Common myeloid progenitor, CD34-positive (primary cell): ENCODE results near the gene PKD2.
"Not testable (repeated sequence)": the region's sequence is repeated elsewhere in the genome, so short reads cannot be mapped to it uniquely, and the experiment has no call there.

Source experiments
- CTCF ChIA-PET: fragments of 350-600 bp; sonication (Branson Sonifier 250); formaldehyde crosslinking; loops from one replicate; lab custom pipeline; 2021; ENCODE audit warnings: antibody characterized with exemption; lab: Charles Lee
- POLR2A ChIA-PET: fragments of 350-600 bp; sonication (Branson Sonifier 250); formaldehyde crosslinking; loops from one replicate; lab custom pipeline; 2021; ENCODE audit warnings: antibody characterized with exemption; lab: Charles Lee
- DNase-seq, 3 donors: peaks; one replicate each; pipeline versions ENCODE4 v3.0.0 to v3.0.0-alpha.2; 2013
- H3K27ac ChIP-seq, 2 experiments: 1 replicate in 1 of 2; 2 replicates in 1 of 2; pipeline ENCODE4 v1.7.0; 2013; ENCODE audit warnings: inconsistent platforms in 2 of 2, low read length in 2 of 2, mild to moderate bottlenecking in 2 of 2, low read depth in 1 of 2, moderate library complexity in 1 of 2; ENCODE audit not compliant: severe bottlenecking in 2 of 2, insufficient read depth in 1 of 2, poor library complexity in 1 of 2
- H3K27me3 ChIP-seq, 5 experiments: replicated peaks in 2 of 5; 1 replicate in 3 of 5; 2 replicates in 2 of 5; pipeline versions ENCODE4 v1.6.1 to v1.7.0; 2013; ENCODE audit warnings: low read length in 4 of 5, mild to moderate bottlenecking in 2 of 5, moderate library complexity in 2 of 5, inconsistent platforms in 1 of 5; ENCODE audit not compliant: insufficient read depth in 5 of 5, control insufficient read depth in 4 of 5
- H3K36me3 ChIP-seq, 4 experiments: 1 replicate in 2 of 4; 2 replicates in 2 of 4; pipeline versions ENCODE4 v1.6.1 to v1.7.0; 2013; ENCODE audit warnings: low read length in 3 of 4, control low read depth in 1 of 4, mild to moderate bottlenecking in 1 of 4; ENCODE audit not compliant: control insufficient read depth in 4 of 4, insufficient read depth in 4 of 4
- H3K4me1 ChIP-seq, 4 experiments: 1 replicate in 3 of 4; 2 replicates in 1 of 4; pipeline versions ENCODE4 v1.6.1 to v1.7.1; 2013; ENCODE audit warnings: low read length in 3 of 4, mild to moderate bottlenecking in 3 of 4, control low read depth in 1 of 4, inconsistent platforms in 1 of 4, moderate library complexity in 1 of 4; ENCODE audit not compliant: control insufficient read depth in 4 of 4, insufficient read depth in 4 of 4; ENCODE audit errors: control extremely low read depth in 1 of 4
- H3K4me3 ChIP-seq, 7 experiments: 1 replicate in 4 of 7; 2 replicates in 3 of 7; pipeline versions ENCODE4 v1.5.1 to v1.7.0; 2013; ENCODE audit warnings: mild to moderate bottlenecking in 7 of 7, low read length in 6 of 7, moderate library complexity in 6 of 7, inconsistent platforms in 2 of 7, low read depth in 2 of 7, control low read depth in 1 of 7; ENCODE audit not compliant: insufficient read depth in 4 of 7, control insufficient read depth in 1 of 7; ENCODE audit errors: extremely low read depth in 1 of 7
- H3K9me3 ChIP-seq, 5 experiments: 1 replicate in 4 of 5; 2 replicates in 1 of 5; pipeline versions ENCODE4 v1.6.1 to v1.7.1; 2013; ENCODE audit warnings: low read length in 4 of 5, mild to moderate bottlenecking in 2 of 5, inconsistent platforms in 1 of 5, low read depth in 1 of 5, moderate library complexity in 1 of 5; ENCODE audit not compliant: control insufficient read depth in 4 of 5, insufficient read depth in 2 of 5; ENCODE audit errors: control extremely low read depth in 1 of 5
- WGBS: methylation state at CpG from one replicate; pipeline ENCODE4 v1.1.5; 2013; ENCODE audit not compliant: insufficient coverage; 5-methylcytosine and 5-hydroxymethylcytosine counted together

PKD2 gene

GRCh38 chr4:88108108-88108465 lies 100.7 kb downstream of the PKD2 start:
- H3K27ac ChIP-seq, H3K36me3 ChIP-seq, H3K27me3 ChIP-seq, H3K9me3 ChIP-seq, CTCF ChIA-PET, H3K4me3 ChIP-seq, H3K4me1 ChIP-seq, DNase-seq, POLR2A ChIA-PET: not testable (repeated sequence)
- 92% methylated on average over 2 of the region's 7 CpGs for WGBS

GRCh38 chr4:88108747-88109122 lies 101.3 kb downstream of the PKD2 start:
- 100% methylated on average over 3 of the region's 5 CpGs for WGBS
- POLR2A ChIA-PET: no interaction called here
- CTCF ChIA-PET: interaction anchor here (1.2 kb wide), 1 partner anchor 9 kb away, joined by 3 read pairs; no protein-coding TSS in a partner anchor
- no peaks in the 10 kb centered on the region for H3K9me3 ChIP-seq
- H3K27me3 ChIP-seq: no peaks in the 10 kb centered on the region
- DNase-seq: no peak
- no peaks in the 10 kb centered on the region for H3K36me3 ChIP-seq
- no peak overlapping the region for H3K4me3 ChIP-seq
- H3K4me1 ChIP-seq: peaks cover 0 to 8% (median 1%) of the 10 kb centered on the region in 4 experiments
- H3K27ac ChIP-seq: no peak overlapping the region

GRCh38 chr4:88109123-88109881 lies 101.9 kb downstream of the PKD2 start:
- H3K4me3 ChIP-seq: no peak overlapping the region
- 86% methylated on average over 1 of the region's 5 CpGs for WGBS
- no peaks in the 10 kb centered on the region for H3K27me3 ChIP-seq
- H3K27ac ChIP-seq: no peak overlapping the region
- ChIA-PET CTCF (interaction anchor here (0.8 to 1.2 kb wide), 3 partner anchors 8 to 108 kb away, joined by 3 read pairs; no protein-coding TSS in a partner anchor), POLR2A (no interaction called here)
- H3K4me1 ChIP-seq: peaks cover 0 to 8% (median 1%) of the 10 kb centered on the region in 4 experiments
- DNase-seq: no peak
- no peaks in the 10 kb centered on the region for H3K9me3 ChIP-seq
- no peaks in the 10 kb centered on the region for H3K36me3 ChIP-seq

DNA sequence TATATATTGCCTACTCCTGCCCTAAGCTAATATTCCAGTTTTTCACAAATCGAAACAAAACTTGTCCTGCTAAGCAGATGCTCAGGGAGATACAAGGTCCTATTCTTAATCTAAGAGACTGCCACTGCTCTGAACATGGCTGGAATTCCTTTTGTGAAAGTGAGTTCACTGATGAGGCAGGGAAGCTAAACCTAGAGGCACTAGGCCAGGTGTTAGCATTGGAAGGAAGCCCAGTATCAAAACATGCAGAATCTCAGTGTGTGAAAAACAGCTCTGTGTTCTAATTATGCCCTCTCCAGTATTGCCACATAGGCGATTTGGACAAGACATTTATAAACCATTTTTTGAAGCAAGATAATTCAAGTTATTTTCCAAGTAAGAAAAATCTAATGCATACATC lies 103.4 kb downstream of the PKD2 start:
- POLR2A ChIA-PET: no interaction called here

DNA sequence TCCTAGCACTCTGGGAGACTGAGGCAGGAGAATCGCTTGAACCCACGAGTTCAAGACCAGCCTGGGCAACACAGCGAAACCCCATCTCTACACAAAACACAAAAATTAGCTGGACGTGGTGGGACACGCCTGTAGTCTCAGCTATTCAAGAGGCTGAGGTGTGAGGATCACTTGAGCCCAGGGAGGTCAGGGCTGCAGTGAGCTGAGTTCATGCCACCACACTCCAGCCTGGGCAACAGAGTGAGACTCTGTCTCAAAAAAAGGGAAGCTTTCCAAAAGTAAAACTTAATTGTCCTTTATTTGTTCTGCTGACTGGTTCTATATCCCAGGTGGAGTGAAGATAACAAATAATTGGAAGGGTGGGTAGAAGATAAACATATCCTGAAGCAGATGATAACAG lies 105.4 kb downstream of the PKD2 start:
- POLR2A ChIA-PET: interaction anchor here (0.6 kb wide), 1 partner anchor 243 kb away, joined by 3 read pairs; no protein-coding TSS in a partner anchor
- no peak overlapping the region for H3K27ac ChIP-seq

More for the DNA sequence above, 103.4 kb downstream of the PKD2 start:
- no peak for DNase-seq
- no peak overlapping the region for H3K27ac ChIP-seq
- CTCF ChIA-PET: no interaction called here
- WGBS: 100% methylated on average over 1 of the region's 2 CpGs
- no peaks in the 10 kb centered on the region for H3K36me3 ChIP-seq
- H3K4me3 ChIP-seq: no peak overlapping the region
- no peaks in the 10 kb centered on the region for H3K9me3 ChIP-seq
- H3K4me1 ChIP-seq: peaks cover 0 to 8% (median 1%) of the 10 kb centered on the region in 4 experiments
- H3K27me3 ChIP-seq: no peaks in the 10 kb centered on the region

DNA sequence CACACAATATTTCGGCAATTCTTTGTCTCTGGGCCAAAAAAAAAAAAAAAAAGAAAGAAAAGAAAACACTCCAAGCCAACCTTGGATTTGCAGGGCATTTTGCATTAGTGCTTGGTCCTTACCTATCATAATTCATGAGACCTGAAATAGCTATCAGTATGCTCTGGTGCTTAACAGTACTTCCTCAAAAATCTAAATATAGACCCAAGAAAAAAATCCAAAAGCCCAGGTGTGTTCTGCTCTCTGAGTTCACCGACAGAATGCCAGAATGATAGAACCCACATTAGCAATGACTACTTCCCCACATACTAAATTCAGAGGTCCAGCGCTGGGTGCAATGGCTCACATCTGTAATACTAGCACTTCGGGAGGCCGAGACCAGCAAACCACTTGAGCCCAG lies 108.2 kb downstream of the PKD2 start:
- ChIA-PET CTCF (interaction anchor here (1.1 kb wide), 1 partner anchor 21 kb away, joined by 3 read pairs; no protein-coding TSS in a partner anchor), POLR2A (no interaction called here)
- DNase-seq: peak in 1 of 3 donors; percentile 23
- Histone ChIP-seq H3K27ac (no peak overlapping the region), H3K36me3 (no peaks in the 10 kb centered on the region), H3K27me3 (no peaks in the 10 kb centered on the region), H3K9me3 (peaks cover 0 to 12% (median 8%) of the 10 kb centered on the region in 5 experiments), H3K4me1 (no peaks in the 10 kb centered on the region), H3K4me3 (no peak overlapping the region)
- 88% methylated on average over 4 of the region's 5 CpGs for WGBS

More for the DNA sequence above, 105.4 kb downstream of the PKD2 start:
- H3K36me3 ChIP-seq: no peaks in the 10 kb centered on the region
- CTCF ChIA-PET: no interaction called here
- no peak overlapping the region for H3K4me3 ChIP-seq
- H3K4me1 ChIP-seq: peaks cover 0 to under 1% (median 0%) of the 10 kb centered on the region in 4 experiments
- DNase-seq: no peak
- no CpG with 5 or more reads among the region's 5 CpGs for WGBS
- H3K9me3 ChIP-seq: no peaks in the 10 kb centered on the region
- H3K27me3 ChIP-seq: no peaks in the 10 kb centered on the region

DNA sequence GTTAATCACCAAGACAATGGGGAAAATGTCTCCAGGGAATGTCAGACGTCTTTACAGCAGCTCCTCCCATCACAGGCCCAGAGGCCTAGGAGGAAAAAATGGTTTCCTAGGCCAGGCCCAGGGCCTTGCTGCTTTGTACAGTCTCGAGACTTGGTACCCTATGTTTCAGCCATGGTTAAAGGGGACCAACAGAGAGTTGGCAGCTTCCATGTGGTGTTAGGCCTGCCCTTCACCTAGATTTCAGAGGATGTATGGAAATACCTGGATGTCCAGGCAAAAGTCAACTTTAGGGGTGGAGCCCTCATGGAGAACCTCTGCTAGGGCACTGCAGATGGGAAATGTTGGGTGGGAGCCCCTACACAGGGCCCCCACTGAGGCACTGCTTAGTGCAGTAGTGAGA lies 112.5 kb downstream of the PKD2 start:
- WGBS: 100% methylated on average over 2 of the region's 2 CpGs
- POLR2A ChIA-PET: no interaction called here

More for the DNA sequence above, 112.5 kb downstream of the PKD2 start:
- CTCF ChIA-PET: interaction anchor here (0.6 kb wide), 1 partner anchor 110 kb away, joined by 3 read pairs; no protein-coding TSS in a partner anchor
- Histone ChIP-seq H3K4me3 (no peak overlapping the region), H3K27me3 (no peaks in the 10 kb centered on the region), H3K27ac (no peak overlapping the region), H3K9me3 (peaks cover 0 to 27% (median 12%) of the 10 kb centered on the region in 5 experiments), H3K36me3 (no peaks in the 10 kb centered on the region), H3K4me1 (no peaks in the 10 kb centered on the region)
- DNase-seq: peak in 1 of 3 donors; percentile 4
